Nephron progenitor cell (in vitro differentiated cells): ENCODE results near the gene PSMD6.

Source experiments
- DNase-seq: peaks from one replicate; pipeline ENCODE4 v3.0.0; 2021
- H3K27ac Mint-ChIP-seq: 2 replicates; pipeline ENCODE4 v1.8.0; 2021; ENCODE audit warnings: mild to moderate bottlenecking, moderate library complexity, mixed read lengths
- H3K27me3 Mint-ChIP-seq: 2 replicates; pipeline ENCODE4 v1.8.0; 2021; ENCODE audit warnings: mild to moderate bottlenecking, low read depth, mixed read lengths; ENCODE audit not compliant: poor library complexity
- H3K36me3 Mint-ChIP-seq: 2 replicates; pipeline ENCODE4 v1.8.0; 2021; ENCODE audit warnings: low read depth, mixed read lengths
- H3K4me1 Mint-ChIP-seq: 2 replicates; pipeline ENCODE4 v1.8.0; 2021; ENCODE audit warnings: mixed read lengths
- H3K4me3 Mint-ChIP-seq: 2 replicates; pipeline ENCODE4 v1.8.0; 2021; ENCODE audit warnings: mild to moderate bottlenecking, moderate library complexity, mixed read lengths
- H3K9me3 Mint-ChIP-seq: 2 replicates; pipeline ENCODE4 v1.8.0; 2021; ENCODE audit warnings: mild to moderate bottlenecking, moderate library complexity, mixed read lengths
- TF ChIP-seq, protein P1 (sequence below): fragments of 200-600 bp; sonication (generic); IDR thresholded peaks from 2 replicates; pipeline ENCODE4 v1.5.0; 2021; ENCODE audit warnings: antibody characterized with exemption

Gene PSMD6

GRCh38 chr3:64026346-64026745, 3.1 kb upstream of the PSMD6 start:
- Mint-ChIP-seq H3K27me3 (peaks cover 3% of the 10 kb centered on the region), H3K36me3 (peaks cover 11% of the 10 kb centered on the region), H3K9me3 (no peaks in the 10 kb centered on the region), H3K4me3 (no peak overlapping the region), H3K27ac (no peak overlapping the region), H3K4me1 (peaks cover 50% of the 10 kb centered on the region)
- TF ChIP-seq, protein P1, sequence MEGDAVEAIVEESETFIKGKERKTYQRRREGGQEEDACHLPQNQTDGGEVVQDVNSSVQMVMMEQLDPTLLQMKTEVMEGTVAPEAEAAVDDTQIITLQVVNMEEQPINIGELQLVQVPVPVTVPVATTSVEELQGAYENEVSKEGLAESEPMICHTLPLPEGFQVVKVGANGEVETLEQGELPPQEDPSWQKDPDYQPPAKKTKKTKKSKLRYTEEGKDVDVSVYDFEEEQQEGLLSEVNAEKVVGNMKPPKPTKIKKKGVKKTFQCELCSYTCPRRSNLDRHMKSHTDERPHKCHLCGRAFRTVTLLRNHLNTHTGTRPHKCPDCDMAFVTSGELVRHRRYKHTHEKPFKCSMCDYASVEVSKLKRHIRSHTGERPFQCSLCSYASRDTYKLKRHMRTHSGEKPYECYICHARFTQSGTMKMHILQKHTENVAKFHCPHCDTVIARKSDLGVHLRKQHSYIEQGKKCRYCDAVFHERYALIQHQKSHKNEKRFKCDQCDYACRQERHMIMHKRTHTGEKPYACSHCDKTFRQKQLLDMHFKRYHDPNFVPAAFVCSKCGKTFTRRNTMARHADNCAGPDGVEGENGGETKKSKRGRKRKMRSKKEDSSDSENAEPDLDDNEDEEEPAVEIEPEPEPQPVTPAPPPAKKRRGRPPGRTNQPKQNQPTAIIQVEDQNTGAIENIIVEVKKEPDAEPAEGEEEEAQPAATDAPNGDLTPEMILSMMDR, result no peak
- no peak for DNase-seq

GRCh38 chr3:64023861-64024223, 548 bp upstream of the PSMD6 start:
- Mint-ChIP-seq H3K36me3 (peaks cover 20% of the 10 kb centered on the region), H3K27ac (peak overlapping the region; percentile 36), H3K4me3 (peak overlapping the region; percentile 93), H3K4me1 (peaks cover 43% of the 10 kb centered on the region), H3K27me3 (no peaks in the 10 kb centered on the region), H3K9me3 (no peaks in the 10 kb centered on the region)
- no peak for DNase-seq
- TF ChIP-seq, protein P1, result no peak

DNA sequence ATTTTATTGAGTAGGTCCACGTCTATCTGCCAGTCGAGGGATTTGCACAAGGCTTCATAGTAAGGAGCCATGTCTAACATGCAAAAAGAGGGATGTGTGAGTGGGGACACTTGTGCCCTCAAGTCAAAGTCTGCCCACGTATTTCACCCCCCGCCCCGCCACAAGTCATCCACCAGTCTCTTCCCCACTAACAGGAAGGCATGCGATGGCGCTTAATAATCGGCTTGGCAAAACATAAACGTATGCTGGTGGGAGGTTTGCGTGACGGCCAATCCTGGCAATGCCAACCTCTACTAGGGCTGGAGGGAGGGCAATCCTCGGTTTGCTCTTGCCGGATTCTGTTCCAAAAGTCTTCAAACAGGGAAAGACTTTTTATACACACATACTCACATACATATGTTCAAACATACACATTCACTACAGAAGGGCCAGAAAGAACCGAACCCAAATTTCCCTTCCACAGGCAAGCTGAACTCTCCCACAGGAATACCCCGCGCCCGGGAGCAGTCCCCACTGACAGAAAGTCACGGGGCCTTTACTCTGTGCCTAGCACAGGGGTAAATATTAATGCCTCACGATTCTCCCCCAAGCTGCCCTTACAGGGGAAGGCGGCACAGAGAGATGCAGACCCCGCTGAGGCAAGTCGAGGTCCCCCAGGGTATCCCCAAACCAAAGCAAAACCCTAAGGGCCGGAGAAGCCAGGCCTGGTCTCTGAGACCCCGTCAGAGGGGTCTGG, 675 bp downstream of the PSMD6 start:
- TF ChIP-seq, protein P1, result no peak
- Mint-ChIP-seq H3K36me3 (peaks cover 28% of the 10 kb centered on the region), H3K27me3 (no peaks in the 10 kb centered on the region), H3K4me1 (peaks cover 30% of the 10 kb centered on the region), H3K27ac (peak overlapping the region; percentile 84), H3K4me3 (peak overlapping the region; percentile 93), H3K9me3 (no peaks in the 10 kb centered on the region)
- no peak for DNase-seq

DNA sequence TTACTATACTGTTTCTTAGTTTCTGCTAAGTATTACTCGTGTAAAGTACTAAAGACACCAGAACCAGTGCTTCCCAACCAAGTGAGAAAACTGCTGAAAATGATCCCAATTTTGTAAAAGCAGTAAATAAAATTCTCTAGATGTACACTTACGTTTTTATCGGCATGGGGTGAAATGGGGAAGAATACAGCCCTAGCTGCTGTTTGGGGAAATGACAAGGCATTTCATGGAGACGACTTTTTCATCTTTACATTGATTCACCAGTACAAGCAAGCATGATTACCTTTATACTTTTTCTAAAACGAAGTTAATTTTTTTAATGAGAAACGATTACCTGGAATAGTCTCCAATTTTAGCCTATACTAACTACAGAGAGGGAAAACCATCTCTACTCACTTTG, 1.4 kb downstream of the PSMD6 start:
- no peak for DNase-seq
- Mint-ChIP-seq H3K4me3 (peak overlapping the region; percentile 93), H3K27ac (no peak overlapping the region), H3K27me3 (no peaks in the 10 kb centered on the region), H3K9me3 (no peaks in the 10 kb centered on the region), H3K36me3 (peaks cover 35% of the 10 kb centered on the region), H3K4me1 (peaks cover 24% of the 10 kb centered on the region)
- TF ChIP-seq, protein P1, result no peak

- no peak for DNase-seq
- TF ChIP-seq, protein P1, result no peak
- Mint-ChIP-seq H3K9me3 (no peaks in the 10 kb centered on the region), H3K4me3 (no peak overlapping the region), H3K4me1 (peaks cover 23% of the 10 kb centered on the region), H3K36me3 (peaks cover 50% of the 10 kb centered on the region), H3K27me3 (no peaks in the 10 kb centered on the region), H3K27ac (no peak overlapping the region)
These were observed 3.4 kb downstream of the PSMD6 start for GRCh38 chr3:64019879-64020278.

- Mint-ChIP-seq H3K4me1 (peaks cover 23% of the 10 kb centered on the region), H3K4me3 (no peak overlapping the region), H3K27ac (no peak overlapping the region), H3K36me3 (peaks cover 56% of the 10 kb centered on the region), H3K9me3 (no peaks in the 10 kb centered on the region), H3K27me3 (no peaks in the 10 kb centered on the region)
- DNase-seq, result no peak
- TF ChIP-seq, protein P1, result no peak
These were observed 4.0 kb downstream of the PSMD6 start for GRCh38 chr3:64019271-64019670.
